HEK293T (cell line): Measurements from ENCODE around the gene PPP1R9B.
A peak's percentile ranks its signal among the peaks of the same experiment; 100 is the strongest.

Source experiments
- CTCF ChIA-PET: fragments of 350-600 bp; formaldehyde crosslinking; extraction: SDS; loops from one replicate; lab custom pipeline; 2021; ENCODE audit warnings: antibody characterized with exemption, inconsistent platforms; lab: Yijun Ruan, JAX
- POLR2A ChIA-PET: fragments of 350-600 bp; formaldehyde crosslinking; extraction: SDS; loops from one replicate; lab custom pipeline; 2020; ENCODE audit warnings: antibody characterized with exemption, inconsistent platforms; lab: Yijun Ruan, JAX
- DNase-seq: peaks from one replicate; pipeline ENCODE4 v3.0.0; 2012; ENCODE audit warnings: mixed read lengths; ENCODE audit errors: extremely low spot score
- ARNT ChIP-seq: fragments of 450-650 bp; IDR thresholded peaks from 2 replicates; pipeline ENCODE4 v1.6.1; 2017; ENCODE audit warnings: mild to moderate bottlenecking
- BHLHE40 ChIP-seq: fragments of 450-650 bp; IDR thresholded peaks from 2 replicates; pipeline ENCODE4 v1.6.1; 2016; ENCODE audit warnings: mild to moderate bottlenecking, moderate library complexity, borderline replicate concordance
- CTBP1 ChIP-seq: fragments of 450-650 bp; IDR thresholded peaks from 2 replicates; pipeline ENCODE4 v1.6.1; 2016; ENCODE audit warnings: borderline replicate concordance
- ELF4 ChIP-seq: fragments of 450-650 bp; IDR thresholded peaks from 2 replicates; pipeline ENCODE4 v1.6.1; 2017; ENCODE audit warnings: antibody characterized with exemption
- FOXA1 ChIP-seq: fragments of 450-650 bp; IDR thresholded peaks from 2 replicates; pipeline ENCODE4 v1.6.1; 2016; ENCODE audit warnings: mild to moderate bottlenecking
- FOXK2 ChIP-seq: fragments of 450-650 bp; IDR thresholded peaks from 2 replicates; pipeline ENCODE4 v1.6.1; 2016; ENCODE audit warnings: mild to moderate bottlenecking
- FOXM1 ChIP-seq: fragments of 450-650 bp; IDR thresholded peaks from 2 replicates; pipeline ENCODE4 v1.6.1; 2017; ENCODE audit warnings: mild to moderate bottlenecking, borderline replicate concordance
- HDGF ChIP-seq: fragments of 450-650 bp; IDR thresholded peaks from 2 replicates; pipeline ENCODE4 v1.6.1; 2017; ENCODE audit warnings: antibody characterized with exemption, borderline replicate concordance
- L3MBTL2 ChIP-seq: fragments of 450-650 bp; conservative IDR thresholded peaks from 2 replicates; pipeline ENCODE4 v1.6.1; 2016; ENCODE audit warnings: mild to moderate bottlenecking
- LEF1 ChIP-seq: fragments of 450-650 bp; IDR thresholded peaks from 2 replicates; pipeline ENCODE4 v1.6.1; 2017; ENCODE audit warnings: mild to moderate bottlenecking, borderline replicate concordance
- NFRKB ChIP-seq: fragments of 450-650 bp; IDR thresholded peaks from 2 replicates; pipeline ENCODE4 v1.6.1; 2016; ENCODE audit warnings: mild to moderate bottlenecking, moderate library complexity
- SP1 ChIP-seq: fragments of 450-650 bp; IDR thresholded peaks from 2 replicates; pipeline ENCODE4 v1.6.1; 2017
- SUZ12 ChIP-seq: fragments of 450-650 bp; IDR thresholded peaks from 2 replicates; pipeline ENCODE4 v1.6.1; 2016; ENCODE audit warnings: mild to moderate bottlenecking
- TARDBP ChIP-seq: fragments of 450-650 bp; IDR thresholded peaks from 2 replicates; pipeline ENCODE4 v1.6.1; 2016
- ZNF384 ChIP-seq: fragments of 450-650 bp; IDR thresholded peaks from 2 replicates; pipeline ENCODE4 v1.6.1; 2016
- TF ChIP-seq, protein P1 (sequence below): fragments of 450-650 bp; IDR thresholded peaks from 2 replicates; pipeline ENCODE4 v1.6.1; 2016

Gene PPP1R9B

DNA sequence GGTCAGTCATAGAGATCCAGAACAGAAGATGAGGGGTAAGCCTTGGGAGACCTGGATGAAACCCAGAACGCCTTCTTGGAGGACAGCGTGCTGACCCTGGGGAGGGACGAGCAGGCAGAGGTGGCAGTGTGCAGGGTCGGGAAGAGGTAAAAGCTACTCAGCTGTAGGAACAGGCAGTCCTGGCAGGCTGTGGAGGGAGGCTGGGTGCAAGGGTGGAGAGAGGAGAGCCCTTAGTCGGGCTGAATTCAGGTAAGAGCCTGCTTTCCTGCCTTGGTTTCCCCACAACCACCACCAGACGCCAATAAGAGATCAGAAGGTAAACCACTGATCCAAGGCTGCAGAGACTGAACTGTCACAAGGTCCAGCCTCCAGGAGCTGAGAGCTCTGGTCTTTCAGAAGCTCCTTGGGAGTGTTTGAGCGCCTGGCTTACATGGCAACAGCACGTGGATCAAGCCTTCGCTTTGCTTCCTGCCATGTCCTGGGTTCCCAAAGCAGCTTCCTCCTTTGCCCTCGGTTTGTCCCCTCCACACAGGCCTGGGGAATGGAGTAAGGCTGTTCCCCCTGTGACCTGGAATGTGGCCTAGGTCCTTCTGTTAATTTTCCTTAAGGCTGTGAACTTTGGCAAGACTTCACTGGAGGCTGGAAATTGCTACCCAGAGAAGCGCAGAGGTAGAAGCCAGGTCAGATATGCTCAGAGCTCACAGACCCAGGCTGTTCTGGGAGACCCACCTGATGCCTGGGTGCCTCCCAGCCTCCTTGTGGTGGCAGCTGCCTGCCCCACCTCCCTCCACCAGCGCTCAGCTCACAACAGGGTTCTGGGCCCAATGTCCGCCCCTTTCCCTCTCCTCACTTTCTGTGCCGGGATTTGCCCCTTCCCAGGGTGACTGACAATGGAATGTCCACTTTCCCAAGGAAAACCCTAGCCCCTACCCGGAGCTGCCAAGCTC lies 59.2 kb downstream of the PPP1R9B start:
- DNase-seq: no peak
- CTCF ChIA-PET: interaction anchor here (0.9 to 2.0 kb wide), 2 partner anchors 55 to 93 kb away, joined by 3 to 5 read pairs; no protein-coding TSS in a partner anchor
- POLR2A ChIA-PET: interaction anchor here (1.0 kb wide), 1 partner anchor 70 kb away, joined by 4 read pairs; no protein-coding TSS in a partner anchor
- TF ChIP-seq FOXM1: no peak
- no peak for TF ChIP-seq LEF1
- no peak for TF ChIP-seq CTBP1
- no peak for TF ChIP-seq SP1
- TF ChIP-seq FOXK2: no peak
- TF ChIP-seq ZNF384: no peak
- TF ChIP-seq ELF4: no peak
- no peak for TF ChIP-seq BHLHE40
- no peak for TF ChIP-seq ARNT
- TF ChIP-seq L3MBTL2: no peak
- TF ChIP-seq HDGF: no peak
- no peak for TF ChIP-seq SUZ12

DNA sequence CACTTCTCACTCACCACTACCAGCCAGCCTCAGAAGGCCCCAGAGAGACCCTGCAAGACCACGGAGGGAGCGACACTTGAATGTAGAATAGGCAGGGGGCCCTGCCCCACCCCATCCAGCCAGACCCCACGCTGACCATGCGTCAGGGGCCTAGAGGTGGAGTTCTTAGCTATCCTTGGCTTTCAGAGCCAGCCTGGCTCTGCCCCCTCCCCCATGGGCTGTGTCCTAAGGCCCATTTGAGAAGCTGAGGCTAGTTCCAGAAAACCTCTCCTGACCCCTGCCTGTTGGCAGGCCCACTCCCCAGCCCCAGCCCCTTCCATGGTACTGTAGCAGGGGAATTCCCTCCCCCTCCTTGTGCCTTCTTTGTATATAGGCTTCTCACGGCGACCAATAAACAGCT lies 60.4 kb downstream of the PPP1R9B start:
- no peak for TF ChIP-seq TARDBP
- TF ChIP-seq, protein P1, sequence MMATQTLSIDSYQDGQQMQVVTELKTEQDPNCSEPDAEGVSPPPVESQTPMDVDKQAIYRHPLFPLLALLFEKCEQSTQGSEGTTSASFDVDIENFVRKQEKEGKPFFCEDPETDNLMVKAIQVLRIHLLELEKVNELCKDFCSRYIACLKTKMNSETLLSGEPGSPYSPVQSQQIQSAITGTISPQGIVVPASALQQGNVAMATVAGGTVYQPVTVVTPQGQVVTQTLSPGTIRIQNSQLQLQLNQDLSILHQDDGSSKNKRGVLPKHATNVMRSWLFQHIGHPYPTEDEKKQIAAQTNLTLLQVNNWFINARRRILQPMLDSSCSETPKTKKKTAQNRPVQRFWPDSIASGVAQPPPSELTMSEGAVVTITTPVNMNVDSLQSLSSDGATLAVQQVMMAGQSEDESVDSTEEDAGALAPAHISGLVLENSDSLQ: no peak
- no peak for TF ChIP-seq LEF1
- no peak for TF ChIP-seq SUZ12
- no peak for TF ChIP-seq ARNT
- TF ChIP-seq SP1: no peak
- TF ChIP-seq CTBP1: no peak
- no peak for TF ChIP-seq HDGF
- ChIA-PET POLR2A (no interaction called here), CTCF (interaction anchor here (1.0 to 2.0 kb wide), 2 partner anchors 54 to 70 kb away, joined by 3 to 5 read pairs; no protein-coding TSS in a partner anchor)
- no peak for DNase-seq

DNA sequence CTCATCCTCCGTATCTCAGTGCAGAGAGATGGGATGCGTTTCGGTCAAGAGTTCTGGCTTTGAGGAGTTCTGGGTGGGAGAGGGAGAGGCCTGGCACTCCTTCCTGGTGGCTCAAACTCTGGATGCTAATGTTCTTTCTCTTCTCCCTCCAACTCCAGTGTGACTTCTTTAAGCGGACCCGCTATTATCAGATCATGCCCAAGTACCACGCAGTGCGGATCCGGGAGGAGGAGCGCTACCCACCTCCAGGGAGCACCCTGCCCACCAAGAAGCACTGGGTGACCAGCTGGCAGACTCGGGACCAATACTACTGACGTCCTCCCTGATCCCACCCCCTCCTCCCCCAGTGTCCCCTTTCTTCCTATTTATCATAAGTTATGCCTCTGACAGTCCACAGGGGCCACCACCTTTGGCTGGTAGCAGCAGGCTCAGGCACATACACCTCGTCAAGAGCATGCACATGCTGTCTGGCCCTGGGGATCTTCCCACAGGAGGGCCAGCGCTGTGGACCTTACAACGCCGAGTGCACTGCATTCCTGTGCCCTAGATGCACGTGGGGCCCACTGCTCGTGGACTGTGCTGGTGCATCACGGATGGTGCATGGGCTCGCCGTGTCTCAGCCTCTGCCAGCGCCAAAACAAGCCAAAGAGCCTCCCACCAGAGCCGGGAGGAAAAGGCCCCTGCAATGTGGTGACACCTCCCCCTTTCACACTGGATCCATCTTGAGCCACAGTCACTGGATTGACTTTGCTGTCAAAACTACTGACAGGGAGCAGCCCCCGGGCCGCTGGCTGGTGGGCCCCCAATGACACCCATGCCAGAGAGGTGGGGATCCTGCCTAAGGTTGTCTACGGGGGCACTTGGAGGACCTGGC lies 61.3 kb downstream of the PPP1R9B start:
- DNase-seq: no peak
- no peak for TF ChIP-seq FOXK2
- no peak for TF ChIP-seq ARNT
- no peak for TF ChIP-seq L3MBTL2
- no peak for TF ChIP-seq NFRKB
- TF ChIP-seq ELF4: no peak
- ChIA-PET POLR2A (no interaction called here), CTCF (no interaction called here)

DNA sequence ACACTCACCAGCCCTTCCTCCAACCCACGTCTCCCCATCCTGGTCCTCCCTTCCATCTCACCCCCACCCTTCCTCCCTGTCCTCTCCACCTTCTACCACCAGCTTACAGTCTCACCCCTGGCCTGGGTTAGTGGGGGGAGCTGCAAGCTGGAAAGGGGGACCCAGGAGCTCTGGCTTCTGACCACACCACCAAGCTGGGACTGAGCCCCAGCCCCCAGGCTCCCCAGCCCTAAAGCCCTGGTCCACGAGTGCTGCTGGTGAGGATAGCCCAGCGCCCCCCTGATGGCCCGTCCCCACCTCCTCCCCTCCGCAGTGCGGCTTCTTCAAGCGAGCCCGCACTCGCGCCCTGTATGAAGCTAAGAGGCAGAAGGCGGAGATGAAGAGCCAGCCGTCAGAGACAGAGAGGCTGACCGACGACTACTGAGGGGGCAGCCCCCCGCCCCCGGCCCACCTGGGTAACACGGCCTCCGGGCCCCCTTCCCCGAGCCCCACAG lies 62.5 kb downstream of the PPP1R9B start:
- DNase-seq: no peak
- POLR2A ChIA-PET: no interaction called here
- TF ChIP-seq FOXM1: no peak
- no peak for TF ChIP-seq BHLHE40
- TF ChIP-seq HDGF: no peak
- TF ChIP-seq ZNF384: no peak
- TF ChIP-seq L3MBTL2: no peak
- CTCF ChIA-PET: interaction anchor here (0.5 to 1.7 kb wide), 14 partner anchors 8 to 227 kb away, joined by 3 to 12 read pairs (median 3); no protein-coding TSS in a partner anchor

DNA sequence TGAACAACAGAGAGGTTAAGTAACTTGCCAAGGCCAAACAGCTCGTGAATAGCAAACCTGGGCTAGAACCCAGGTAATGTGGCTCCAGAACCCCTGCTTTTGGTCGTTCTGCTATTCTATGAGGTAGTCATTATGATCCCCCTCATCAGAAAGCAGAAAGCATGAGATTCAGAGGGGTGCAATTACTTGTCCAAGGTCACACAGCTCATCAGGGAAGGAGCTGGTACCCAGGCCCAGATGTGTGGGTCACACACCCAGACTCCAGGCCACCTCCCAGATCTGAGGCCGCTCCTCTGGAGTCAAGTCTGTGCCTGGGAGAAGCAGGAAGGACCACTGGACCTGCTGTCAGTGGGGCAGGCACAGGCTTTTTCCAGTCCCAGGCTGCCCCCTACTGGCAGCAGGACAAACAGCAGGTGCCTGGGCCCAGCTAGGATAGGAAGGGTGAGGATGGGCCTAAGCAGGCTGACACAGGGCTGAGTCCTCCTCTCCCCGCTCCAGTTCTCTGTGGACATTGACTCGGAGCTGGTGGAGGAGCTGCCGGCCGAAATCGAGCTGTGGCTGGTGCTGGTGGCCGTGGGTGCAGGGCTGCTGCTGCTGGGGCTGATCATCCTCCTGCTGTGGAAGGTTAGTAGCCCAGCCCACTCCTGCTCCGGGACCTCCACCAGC lies 63.1 kb downstream of the PPP1R9B start:
- ChIA-PET CTCF (interaction anchor here (0.5 to 1.7 kb wide), 14 partner anchors 9 to 226 kb away, joined by 3 to 12 read pairs (median 3); no protein-coding TSS in a partner anchor), POLR2A (no interaction called here)
- TF ChIP-seq ELF4 (no peak), NFRKB (no peak), FOXK2 (no peak), FOXA1 (no peak), FOXM1 (no peak), SUZ12 (no peak), ARNT (no peak), BHLHE40 (no peak), L3MBTL2 (no peak), SP1 (no peak), CTBP1 (no peak), LEF1 (no peak), HDGF (no peak), ZNF384 (no peak), TARDBP (no peak)
- TF ChIP-seq, protein P1: no peak
- DNase-seq: peak; percentile 86
